Loucy (cell line): Measurements from ENCODE around the gene MLKL.
"Not testable (repeated sequence)": the region's sequence is repeated elsewhere in the genome, so short reads cannot be mapped to it uniquely, and the experiment has no call there.

ENCODE experiments used
- H2AFZ ChIP-seq: fragments of 200-600 bp; sonication (generic); 2 replicates; pipeline ENCODE4 v1.6.0; 2016; ENCODE audit warnings: antibody characterized with exemption, mild to moderate bottlenecking, low read length, moderate library complexity
- H3F3A ChIP-seq: fragments of 200-600 bp; 2 replicates; pipeline ENCODE4 v1.6.0; 2016; ENCODE audit warnings: antibody characterized with exemption, low read depth, mild to moderate bottlenecking
- H3K27me3 ChIP-seq: fragments of 200-600 bp; sonication (generic); 2 replicates; pipeline ENCODE4 v1.6.1; 2014; ENCODE audit warnings: low read length, mild to moderate bottlenecking; ENCODE audit not compliant: insufficient read depth, poor library complexity, severe bottlenecking
- H3K36me3 ChIP-seq: fragments of 200-600 bp; sonication (generic); 2 replicates; pipeline ENCODE4 v1.6.1; 2016; ENCODE audit warnings: low read length; ENCODE audit not compliant: insufficient read depth
- H3K4me1 ChIP-seq: fragments of 200-600 bp; sonication (generic); 2 replicates; pipeline ENCODE4 v1.5.1; 2014; ENCODE audit warnings: low read length, mild to moderate bottlenecking; ENCODE audit not compliant: insufficient read depth, poor library complexity, severe bottlenecking
- H3K4me2 ChIP-seq: fragments of 200-600 bp; sonication (generic); 2 replicates; pipeline ENCODE4 v1.6.0; 2014; ENCODE audit warnings: antibody characterized with exemption, low read length, low read depth, mild to moderate bottlenecking; ENCODE audit not compliant: poor library complexity, severe bottlenecking
- H3K4me3 ChIP-seq: fragments of 200-600 bp; sonication (generic); 2 replicates; pipeline ENCODE4 v1.5.1; 2014; ENCODE audit warnings: low read length, mild to moderate bottlenecking, mixed read lengths; ENCODE audit not compliant: poor library complexity, severe bottlenecking
- H3K79me2 ChIP-seq: fragments of 200-600 bp; sonication (generic); 2 replicates; pipeline ENCODE4 v1.6.1; 2014; ENCODE audit warnings: low read length; ENCODE audit not compliant: insufficient read depth
- H3K9ac ChIP-seq: fragments of 200-600 bp; sonication (generic); 2 replicates; pipeline ENCODE4 v1.6.0; 2014; ENCODE audit warnings: mild to moderate bottlenecking, low read depth, low read length, moderate library complexity; ENCODE audit not compliant: poor library complexity, severe bottlenecking
- H3K9me2 ChIP-seq: fragments of 200-600 bp; sonication (generic); replicated peaks from 2 replicates; pipeline ENCODE4 v1.6.1; 2016; ENCODE audit warnings: low read depth, low read length, mixed read lengths
- H3K9me3 ChIP-seq: fragments of 200-600 bp; sonication (generic); 2 replicates; pipeline ENCODE4 v1.6.1; 2014; ENCODE audit warnings: mild to moderate bottlenecking, antibody characterized with exemption, low read length, low read depth; ENCODE audit not compliant: insufficient read depth
- H4K20me1 ChIP-seq: fragments of 200-600 bp; sonication (generic); 2 replicates; pipeline ENCODE4 v1.6.0; 2014; ENCODE audit warnings: antibody characterized with exemption, low read length, mild to moderate bottlenecking; ENCODE audit not compliant: insufficient read depth, poor library complexity, severe bottlenecking
- EZH2phosphoT487 ChIP-seq: fragments of 200-600 bp; IDR thresholded peaks from 2 replicates; pipeline ENCODE4 v1.6.1; 2018; ENCODE audit warnings: antibody characterized with exemption, mild to moderate bottlenecking, moderate library complexity, borderline replicate concordance
- TF ChIP-seq, protein P1 (sequence below): fragments of 200-600 bp; sonication (generic); conservative IDR thresholded peaks from 2 replicates; pipeline ENCODE4 v1.5.1; 2014; ENCODE audit warnings: mild to moderate bottlenecking, antibody characterized with exemption, low read length

Gene MLKL

DNA sequence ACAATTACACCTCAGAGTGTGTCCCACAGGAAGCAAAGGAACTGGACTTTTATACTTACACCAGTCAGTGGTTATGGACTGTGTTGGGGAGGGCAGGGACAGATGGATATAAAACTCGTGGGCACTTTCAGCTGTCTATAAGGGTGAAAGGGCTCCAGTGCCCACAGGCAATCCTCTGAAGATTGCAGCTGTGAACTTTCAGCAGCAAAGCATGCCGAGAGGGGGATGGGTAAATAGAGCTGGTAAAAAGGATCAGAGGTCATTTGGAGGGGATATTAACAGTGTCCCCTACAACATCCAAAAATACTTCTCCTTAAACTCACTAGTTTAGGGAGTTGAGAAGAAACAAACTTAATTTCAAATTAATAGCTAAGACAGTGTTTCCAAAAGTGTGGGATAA, 20.7 kb downstream of the MLKL start:
- Histone ChIP-seq H2AFZ (no peak overlapping the region), H3K4me3 (no peak overlapping the region), H3K9me3 (no peaks in the 10 kb centered on the region), H3K4me1 (no peaks in the 10 kb centered on the region), H3K27me3 (no peaks in the 10 kb centered on the region), H4K20me1 (no peaks in the 10 kb centered on the region), H3F3A (no peaks in the 10 kb centered on the region), H3K9ac (no peak overlapping the region), H3K4me2 (no peak overlapping the region), H3K36me3 (no peaks in the 10 kb centered on the region; the same call in 1 of the 2 replicates), H3K79me2 (no peaks in the 10 kb centered on the region), H3K9me2 (no peaks in the 10 kb centered on the region)
- TF ChIP-seq EZH2phosphoT487, result no peak

DNA sequence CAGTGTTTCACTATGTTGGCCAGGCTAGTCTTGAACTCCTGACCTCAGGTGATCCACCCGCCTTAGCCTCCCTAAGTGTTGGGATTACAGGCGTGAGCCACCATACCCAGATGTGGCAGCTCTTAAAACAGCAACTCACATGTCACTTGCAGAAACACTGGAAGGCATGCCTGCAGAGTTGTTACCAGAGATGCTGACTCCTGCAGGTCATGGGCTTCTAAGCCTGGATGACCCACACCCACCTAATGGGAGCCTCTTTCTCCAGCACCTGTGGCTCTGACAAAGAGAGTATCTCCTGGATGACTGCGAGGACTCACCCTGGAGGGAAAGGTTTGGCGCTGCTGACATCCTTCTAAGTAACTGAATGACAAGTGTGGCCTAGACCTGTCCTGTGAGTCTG, 22.8 kb downstream of the MLKL start:
- no peak overlapping the region for H3K9ac ChIP-seq
- no peaks in the 10 kb centered on the region for H3F3A ChIP-seq
- H3K4me2 ChIP-seq, result no peak overlapping the region
- H3K9me2 ChIP-seq, result no peaks in the 10 kb centered on the region
- H3K79me2 ChIP-seq, result no peaks in the 10 kb centered on the region
- H3K4me1 ChIP-seq, result no peaks in the 10 kb centered on the region
- no peaks in the 10 kb centered on the region for H4K20me1 ChIP-seq
- H3K27me3 ChIP-seq, result no peaks in the 10 kb centered on the region
- TF ChIP-seq, protein P1, sequence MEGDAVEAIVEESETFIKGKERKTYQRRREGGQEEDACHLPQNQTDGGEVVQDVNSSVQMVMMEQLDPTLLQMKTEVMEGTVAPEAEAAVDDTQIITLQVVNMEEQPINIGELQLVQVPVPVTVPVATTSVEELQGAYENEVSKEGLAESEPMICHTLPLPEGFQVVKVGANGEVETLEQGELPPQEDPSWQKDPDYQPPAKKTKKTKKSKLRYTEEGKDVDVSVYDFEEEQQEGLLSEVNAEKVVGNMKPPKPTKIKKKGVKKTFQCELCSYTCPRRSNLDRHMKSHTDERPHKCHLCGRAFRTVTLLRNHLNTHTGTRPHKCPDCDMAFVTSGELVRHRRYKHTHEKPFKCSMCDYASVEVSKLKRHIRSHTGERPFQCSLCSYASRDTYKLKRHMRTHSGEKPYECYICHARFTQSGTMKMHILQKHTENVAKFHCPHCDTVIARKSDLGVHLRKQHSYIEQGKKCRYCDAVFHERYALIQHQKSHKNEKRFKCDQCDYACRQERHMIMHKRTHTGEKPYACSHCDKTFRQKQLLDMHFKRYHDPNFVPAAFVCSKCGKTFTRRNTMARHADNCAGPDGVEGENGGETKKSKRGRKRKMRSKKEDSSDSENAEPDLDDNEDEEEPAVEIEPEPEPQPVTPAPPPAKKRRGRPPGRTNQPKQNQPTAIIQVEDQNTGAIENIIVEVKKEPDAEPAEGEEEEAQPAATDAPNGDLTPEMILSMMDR, result no peak
- no peak for TF ChIP-seq EZH2phosphoT487
- H2AFZ ChIP-seq, result no peak overlapping the region
- no peaks in the 10 kb centered on the region for H3K9me3 ChIP-seq
- peaks cover 3% of the 10 kb centered on the region; the same call in 1 of the 2 replicates for H3K36me3 ChIP-seq
- no peak overlapping the region for H3K4me3 ChIP-seq

DNA sequence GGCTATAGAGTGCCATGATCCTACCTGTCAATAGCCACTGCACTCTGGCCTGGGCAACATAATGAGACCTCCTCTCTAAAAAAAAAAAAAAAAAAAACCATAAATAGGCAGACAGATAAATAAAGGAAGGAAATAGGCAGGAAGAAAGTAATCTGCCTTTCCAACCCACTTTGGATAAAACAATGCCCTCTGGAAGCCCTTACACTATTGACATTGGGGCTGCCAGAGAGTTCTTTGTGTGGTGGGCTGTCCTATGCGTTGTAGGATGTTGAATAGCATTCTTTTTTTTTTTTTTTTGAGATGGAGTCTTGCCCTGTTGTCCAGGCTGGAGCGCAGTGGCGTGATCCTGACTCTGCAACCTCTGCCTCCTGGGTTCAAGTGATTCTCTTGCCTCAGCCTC, 26.8 kb downstream of the MLKL start:
- Histone ChIP-seq H3K79me2 (no peaks in the 10 kb centered on the region), H3K9me2 (no peaks in the 10 kb centered on the region), H3K4me3 (no peak overlapping the region), H3K9me3 (no peaks in the 10 kb centered on the region), H3K4me1 (no peaks in the 10 kb centered on the region), H3K36me3 (peaks cover 3% of the 10 kb centered on the region; the same call in 1 of the 2 replicates), H3K9ac (no peak overlapping the region), H3F3A (no peaks in the 10 kb centered on the region), H3K27me3 (no peaks in the 10 kb centered on the region), H3K4me2 (no peak overlapping the region), H2AFZ (no peak overlapping the region), H4K20me1 (no peaks in the 10 kb centered on the region)
- TF ChIP-seq EZH2phosphoT487, result no peak
- TF ChIP-seq, protein P1, result no peak

DNA sequence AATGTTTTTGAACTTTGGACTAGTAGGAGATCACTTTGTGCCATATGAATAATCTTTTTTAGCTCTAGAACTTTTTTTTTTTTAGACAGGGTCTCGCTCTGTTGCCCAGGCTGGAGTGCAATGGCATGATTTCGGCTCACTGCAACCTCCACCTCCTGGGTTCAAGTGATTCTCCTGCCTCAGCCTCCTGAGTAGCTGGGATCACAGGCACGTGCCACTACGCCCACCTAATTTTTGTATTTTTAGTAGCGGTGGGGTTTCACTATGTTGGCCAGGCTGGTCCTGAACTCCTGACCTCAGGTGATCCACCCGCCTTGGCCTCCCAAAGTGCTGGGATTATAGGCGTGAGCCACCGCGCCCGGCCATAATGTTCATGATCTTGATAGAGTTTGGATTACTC, 31.8 kb downstream of the MLKL start:
- H3K9me3 ChIP-seq, H3K9me2 ChIP-seq, H3K36me3 ChIP-seq, H3K4me3 ChIP-seq, H3K9ac ChIP-seq, H3F3A ChIP-seq, H3K27me3 ChIP-seq, H2AFZ ChIP-seq, H3K4me2 ChIP-seq: not testable (repeated sequence)
- peaks cover 35% of the 10 kb centered on the region for H3K79me2 ChIP-seq
- H3K4me1 ChIP-seq, result peaks cover 22% of the 10 kb centered on the region
- peaks cover 26% of the 10 kb centered on the region for H4K20me1 ChIP-seq
